Measurements from ENCODE around the gene CCDC127. TPM values are rescaled to one million over a fixed set of nuclear protein-coding genes. Genes with fewer than 3 reads are reported as not detected.

CCDC127 gene
- total RNA-seq, 1 experiment from 2014 or later = 2.6 TPM

DNA sequence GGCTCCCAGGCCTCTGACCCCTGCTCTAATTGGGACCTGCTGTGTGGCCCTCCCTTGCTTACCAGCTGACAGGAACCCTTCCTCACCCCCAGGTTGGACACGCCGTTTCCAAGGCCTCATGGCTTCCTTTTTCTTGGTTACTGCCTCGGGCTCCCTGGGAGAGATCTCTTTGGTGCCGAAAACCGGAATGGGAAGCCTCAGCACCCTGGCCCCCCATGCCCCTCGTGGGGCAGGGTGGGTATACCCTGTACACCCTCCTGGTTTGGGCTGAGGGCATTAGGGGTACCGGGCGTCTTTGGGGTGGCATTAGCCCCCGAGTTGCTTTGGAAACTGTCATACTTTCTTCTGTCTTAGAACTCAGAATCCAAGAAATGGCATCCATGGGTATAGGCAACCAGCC lies 36.8 kb downstream of the CCDC127 start:
- H2AFZ ChIP-seq (ENCODE audit: low read length) = no peak overlapping the region
- DNase-seq = no peak
- H3K9me2 ChIP-seq (replicated peaks; ENCODE audit: insufficient read depth, low read length) = no peaks in the 10 kb centered on the region
- H3K9ac ChIP-seq (ENCODE audit: low read length) = no peak overlapping the region
- no peak overlapping the region for H3K27ac ChIP-seq (ENCODE audit: low read length)
- no peaks in the 10 kb centered on the region for H3K79me2 ChIP-seq (ENCODE audit: low read length)
- H3K4me3 ChIP-seq (ENCODE audit: low read length) = no peak overlapping the region
- no peaks in the 10 kb centered on the region for H3K36me3 ChIP-seq (ENCODE audit: insufficient read depth, low read length)
- no peaks in the 10 kb centered on the region for H3K9me3 ChIP-seq (ENCODE audit: low read length)
- no peaks in the 10 kb centered on the region for H3K4me1 ChIP-seq (ENCODE audit: low read length)
- no peaks in the 10 kb centered on the region for H3K27me3 ChIP-seq (ENCODE audit: low read length)
- no peaks in the 10 kb centered on the region for H4K20me1 ChIP-seq (ENCODE audit: insufficient read depth, low read depth, low read length)
- H3K4me2 ChIP-seq (ENCODE audit: low read depth, low read length, poor library complexity, severe bottlenecking) = no peak overlapping the region

DNA sequence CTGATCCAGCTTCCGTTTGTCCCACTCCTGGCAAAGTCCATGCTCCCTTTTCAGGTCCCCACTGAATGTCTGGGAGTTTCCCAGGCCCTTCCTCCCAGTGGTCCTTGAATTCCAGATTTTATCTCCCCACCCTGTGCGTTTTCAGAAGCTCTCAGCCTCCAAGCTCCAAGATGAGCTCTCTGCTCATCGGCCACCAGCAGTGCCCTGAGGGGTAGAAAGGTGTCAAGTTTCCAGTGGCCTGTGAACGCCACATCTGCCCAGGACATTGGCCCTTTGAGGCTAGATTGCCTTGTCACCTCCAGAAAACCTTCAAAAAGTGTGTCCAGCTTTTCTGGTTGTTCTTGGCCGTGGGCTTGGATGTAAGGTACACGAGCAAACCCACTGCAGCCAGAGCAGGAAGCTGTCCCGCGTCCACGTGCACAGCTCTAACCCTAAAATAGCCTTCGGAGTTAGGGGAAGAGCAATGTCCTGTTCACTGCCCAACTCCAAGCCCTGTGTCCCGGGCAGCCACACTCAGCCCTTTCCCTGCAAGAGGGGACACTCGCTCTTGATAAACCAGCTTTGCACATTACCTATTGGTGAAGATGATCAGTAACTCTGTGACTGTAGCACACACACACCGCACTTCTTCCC lies 37.6 kb downstream of the CCDC127 start:
- H3K9ac ChIP-seq (ENCODE audit: low read length) = no peak overlapping the region

DNA sequence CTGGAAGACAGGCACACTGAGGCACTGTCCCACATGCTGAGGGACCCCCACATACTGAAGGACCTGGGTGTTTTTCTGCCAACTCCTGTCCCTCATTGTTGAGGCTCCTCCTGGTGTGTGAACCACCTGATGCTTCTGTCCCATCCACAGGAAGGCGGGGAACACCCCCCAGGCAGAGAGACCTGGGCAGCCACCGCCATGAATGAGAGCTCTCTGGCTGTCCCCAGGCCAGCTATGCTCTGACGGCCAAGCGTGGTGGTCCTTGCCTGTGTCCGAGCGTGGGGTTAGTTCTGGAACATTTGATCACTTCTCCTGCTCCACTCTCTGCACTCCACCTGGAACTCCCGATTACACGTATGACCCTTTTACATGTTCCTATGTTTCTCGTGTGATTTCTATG lies 38.6 kb downstream of the CCDC127 start:
- H3K4me3 ChIP-seq (ENCODE audit: low read length) = no peak overlapping the region
- no peaks in the 10 kb centered on the region for H3K36me3 ChIP-seq (ENCODE audit: insufficient read depth, low read length)
- no peak overlapping the region for H3K4me2 ChIP-seq (ENCODE audit: low read depth, low read length, poor library complexity, severe bottlenecking)
- no peak overlapping the region for H2AFZ ChIP-seq (ENCODE audit: low read length)
- H3K27ac ChIP-seq (ENCODE audit: low read length) = no peak overlapping the region
- H3K9ac ChIP-seq (ENCODE audit: low read length) = no peak overlapping the region
- no peaks in the 10 kb centered on the region for H3K27me3 ChIP-seq (ENCODE audit: low read length)
- H4K20me1 ChIP-seq (ENCODE audit: insufficient read depth, low read depth, low read length) = no peaks in the 10 kb centered on the region
- no peaks in the 10 kb centered on the region for H3K9me3 ChIP-seq (ENCODE audit: low read length)
- H3K79me2 ChIP-seq (ENCODE audit: low read length) = no peaks in the 10 kb centered on the region
- no peaks in the 10 kb centered on the region for H3K4me1 ChIP-seq (ENCODE audit: low read length)
- no peaks in the 10 kb centered on the region for H3K9me2 ChIP-seq (replicated peaks; ENCODE audit: insufficient read depth, low read length)
- no peak for DNase-seq

More for the DNA sequence above, 37.6 kb downstream of the CCDC127 start:
- Histone ChIP-seq H3K4me1 (ENCODE audit: low read length) (no peaks in the 10 kb centered on the region), H3K9me3 (ENCODE audit: low read length) (no peaks in the 10 kb centered on the region), H3K27ac (ENCODE audit: low read length) (no peak overlapping the region), H3K4me3 (ENCODE audit: low read length) (no peak overlapping the region), H3K4me2 (ENCODE audit: low read depth, low read length, poor library complexity, severe bottlenecking) (no peak overlapping the region), H3K27me3 (ENCODE audit: low read length) (no peaks in the 10 kb centered on the region), H3K79me2 (ENCODE audit: low read length) (no peaks in the 10 kb centered on the region), H4K20me1 (ENCODE audit: insufficient read depth, low read depth, low read length) (no peaks in the 10 kb centered on the region), H3K9me2 (replicated peaks; ENCODE audit: insufficient read depth, low read length) (no peaks in the 10 kb centered on the region), H3K36me3 (ENCODE audit: insufficient read depth, low read length) (no peaks in the 10 kb centered on the region), H2AFZ (ENCODE audit: low read length) (no peak overlapping the region)
- no peak for DNase-seq

DNA sequence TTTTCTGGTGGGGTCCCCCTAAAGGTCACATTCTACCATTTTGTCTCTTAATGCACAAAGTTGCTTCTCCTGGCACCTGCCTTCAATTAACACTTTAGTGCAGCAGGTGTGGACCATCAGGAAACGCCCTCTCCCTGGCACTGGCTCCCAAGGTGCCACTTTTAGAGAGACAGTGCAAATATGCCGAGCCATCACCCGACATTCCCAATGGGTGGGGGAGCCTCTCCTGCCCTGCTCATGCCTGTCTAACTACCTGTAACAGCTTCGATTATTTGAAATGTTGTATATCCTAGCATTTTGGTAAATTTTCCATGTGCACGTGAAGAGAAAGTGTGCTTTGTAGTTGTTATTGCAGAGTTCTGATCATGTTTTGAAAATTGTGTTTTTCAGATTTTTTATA lies 39.8 kb downstream of the CCDC127 start:
- Histone ChIP-seq H3K27ac (ENCODE audit: low read length) (no peak overlapping the region), H3K36me3 (ENCODE audit: insufficient read depth, low read length) (no peaks in the 10 kb centered on the region), H3K27me3 (ENCODE audit: low read length) (no peaks in the 10 kb centered on the region), H4K20me1 (ENCODE audit: insufficient read depth, low read depth, low read length) (no peaks in the 10 kb centered on the region), H3K4me3 (ENCODE audit: low read length) (no peak overlapping the region), H2AFZ (ENCODE audit: low read length) (no peak overlapping the region), H3K9me2 (replicated peaks; ENCODE audit: insufficient read depth, low read length) (no peaks in the 10 kb centered on the region), H3K9me3 (ENCODE audit: low read length) (no peaks in the 10 kb centered on the region), H3K4me2 (ENCODE audit: low read depth, low read length, poor library complexity, severe bottlenecking) (no peak overlapping the region), H3K9ac (ENCODE audit: low read length) (no peak overlapping the region), H3K4me1 (ENCODE audit: low read length) (no peaks in the 10 kb centered on the region), H3K79me2 (ENCODE audit: low read length) (no peaks in the 10 kb centered on the region)
- no peak for DNase-seq

DNA sequence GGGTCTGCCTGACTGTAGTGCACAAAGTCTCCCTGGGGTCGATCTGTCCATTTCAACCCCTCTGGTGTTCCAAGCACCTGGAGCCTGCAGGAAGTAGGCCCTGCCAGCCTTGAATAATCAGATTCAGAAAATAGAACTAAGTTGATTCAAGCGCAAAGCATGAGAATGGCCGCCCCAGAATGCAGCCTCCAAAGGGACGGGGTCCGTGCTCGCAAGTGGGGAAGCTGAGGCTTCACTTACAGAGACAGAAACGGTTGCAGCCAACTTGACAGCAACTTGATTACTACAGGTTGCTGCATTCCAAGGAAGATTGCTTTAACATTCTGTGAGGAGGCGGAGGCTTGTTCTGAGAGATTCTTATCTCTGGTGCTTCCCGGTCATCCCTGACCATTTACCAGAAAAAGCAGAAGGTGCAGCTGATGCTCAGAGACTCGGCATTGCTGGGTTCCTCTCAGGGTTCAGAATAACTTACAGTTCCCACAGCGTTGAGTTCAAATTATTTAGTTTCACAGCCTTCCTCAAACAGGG lies 41.6 kb downstream of the CCDC127 start:
- H4K20me1 ChIP-seq (ENCODE audit: insufficient read depth, low read depth, low read length) = no peaks in the 10 kb centered on the region
- no peak overlapping the region for H3K4me2 ChIP-seq (ENCODE audit: low read depth, low read length, poor library complexity, severe bottlenecking)

DNA sequence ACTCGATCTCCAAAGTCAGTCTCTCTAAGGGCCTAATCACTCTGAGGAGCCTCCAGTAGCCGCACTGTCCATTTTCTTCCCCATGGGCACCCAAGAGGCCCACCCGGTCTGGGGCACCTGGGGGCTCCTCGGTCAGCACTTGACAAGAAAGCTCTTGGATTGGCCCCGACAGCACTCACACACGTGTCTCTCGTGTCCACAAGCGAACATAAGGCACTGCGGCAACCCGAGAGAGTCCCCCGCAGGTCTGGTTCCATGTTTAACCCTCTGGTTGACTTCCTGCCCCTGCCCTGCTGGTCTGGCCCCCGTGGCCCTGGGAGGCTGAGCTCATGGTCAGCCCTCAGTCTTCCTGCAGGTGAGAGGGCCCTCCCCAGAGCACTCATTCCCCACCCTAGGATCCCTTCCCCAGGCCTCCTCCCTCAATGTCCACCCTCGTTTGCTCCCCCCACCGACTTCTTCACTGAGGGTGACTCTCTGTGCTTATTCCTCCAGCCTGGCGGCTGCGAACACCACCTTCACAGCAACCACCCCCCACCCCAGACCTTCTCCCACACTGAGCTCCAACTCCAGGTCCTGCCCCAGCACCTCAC lies 43.0 kb downstream of the CCDC127 start:
- Histone ChIP-seq H3K9me3 (ENCODE audit: low read length) (no peaks in the 10 kb centered on the region), H3K4me2 (ENCODE audit: low read depth, low read length, poor library complexity, severe bottlenecking) (no peak overlapping the region), H3K27ac (ENCODE audit: low read length) (no peak overlapping the region)

More for the DNA sequence above, 41.6 kb downstream of the CCDC127 start:
- Histone ChIP-seq H3K27me3 (ENCODE audit: low read length) (no peaks in the 10 kb centered on the region), H3K4me3 (ENCODE audit: low read length) (no peak overlapping the region), H3K9me2 (replicated peaks; ENCODE audit: insufficient read depth, low read length) (no peaks in the 10 kb centered on the region), H2AFZ (ENCODE audit: low read length) (no peak overlapping the region), H3K9me3 (ENCODE audit: low read length) (no peaks in the 10 kb centered on the region), H3K4me1 (ENCODE audit: low read length) (no peaks in the 10 kb centered on the region), H3K79me2 (ENCODE audit: low read length) (no peaks in the 10 kb centered on the region), H3K27ac (ENCODE audit: low read length) (no peak overlapping the region), H3K9ac (ENCODE audit: low read length) (no peak overlapping the region), H3K36me3 (ENCODE audit: insufficient read depth, low read length) (no peaks in the 10 kb centered on the region)
- no peak for DNase-seq

DNA sequence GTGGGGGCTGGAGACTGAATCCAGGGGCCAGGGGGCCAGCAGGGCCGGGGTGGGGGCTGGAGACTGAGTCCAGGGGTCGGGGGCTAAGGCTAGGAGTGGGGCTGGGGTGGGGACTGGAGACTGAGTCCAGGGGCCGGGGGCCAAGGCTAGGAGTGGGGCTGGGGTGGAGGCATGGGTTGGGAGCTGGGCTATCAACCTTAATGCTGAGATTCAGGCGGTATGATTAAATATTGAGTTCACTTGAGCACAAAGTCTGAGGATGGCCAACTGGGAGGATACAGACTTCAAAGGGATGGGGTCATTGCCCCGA lies 43.7 kb downstream of the CCDC127 start:
- Histone ChIP-seq H3K27ac (ENCODE audit: low read length) (no peak overlapping the region), H3K4me1 (ENCODE audit: low read length) (no peaks in the 10 kb centered on the region), H2AFZ (ENCODE audit: low read length) (no peak overlapping the region), H3K9ac (ENCODE audit: low read length) (no peak overlapping the region), H4K20me1 (ENCODE audit: insufficient read depth, low read depth, low read length) (no peaks in the 10 kb centered on the region), H3K27me3 (ENCODE audit: low read length) (no peaks in the 10 kb centered on the region), H3K79me2 (ENCODE audit: low read length) (no peaks in the 10 kb centered on the region), H3K9me3 (ENCODE audit: low read length) (no peaks in the 10 kb centered on the region), H3K9me2 (replicated peaks; ENCODE audit: insufficient read depth, low read length) (no peaks in the 10 kb centered on the region), H3K4me3 (ENCODE audit: low read length) (no peak overlapping the region), H3K4me2 (ENCODE audit: low read depth, low read length, poor library complexity, severe bottlenecking) (no peak overlapping the region), H3K36me3 (ENCODE audit: insufficient read depth, low read length) (no peaks in the 10 kb centered on the region)
- DNase-seq = no peak

More for the DNA sequence above, 43.0 kb downstream of the CCDC127 start:
- Histone ChIP-seq H3K9me2 (replicated peaks; ENCODE audit: insufficient read depth, low read length) (no peaks in the 10 kb centered on the region), H3K36me3 (ENCODE audit: insufficient read depth, low read length) (no peaks in the 10 kb centered on the region), H3K9ac (ENCODE audit: low read length) (no peak overlapping the region), H3K79me2 (ENCODE audit: low read length) (no peaks in the 10 kb centered on the region), H3K4me3 (ENCODE audit: low read length) (no peak overlapping the region), H3K4me1 (ENCODE audit: low read length) (no peaks in the 10 kb centered on the region), H3K27me3 (ENCODE audit: low read length) (no peaks in the 10 kb centered on the region), H2AFZ (ENCODE audit: low read length) (no peak overlapping the region), H4K20me1 (ENCODE audit: insufficient read depth, low read depth, low read length) (no peaks in the 10 kb centered on the region)
- DNase-seq = no peak

DNA sequence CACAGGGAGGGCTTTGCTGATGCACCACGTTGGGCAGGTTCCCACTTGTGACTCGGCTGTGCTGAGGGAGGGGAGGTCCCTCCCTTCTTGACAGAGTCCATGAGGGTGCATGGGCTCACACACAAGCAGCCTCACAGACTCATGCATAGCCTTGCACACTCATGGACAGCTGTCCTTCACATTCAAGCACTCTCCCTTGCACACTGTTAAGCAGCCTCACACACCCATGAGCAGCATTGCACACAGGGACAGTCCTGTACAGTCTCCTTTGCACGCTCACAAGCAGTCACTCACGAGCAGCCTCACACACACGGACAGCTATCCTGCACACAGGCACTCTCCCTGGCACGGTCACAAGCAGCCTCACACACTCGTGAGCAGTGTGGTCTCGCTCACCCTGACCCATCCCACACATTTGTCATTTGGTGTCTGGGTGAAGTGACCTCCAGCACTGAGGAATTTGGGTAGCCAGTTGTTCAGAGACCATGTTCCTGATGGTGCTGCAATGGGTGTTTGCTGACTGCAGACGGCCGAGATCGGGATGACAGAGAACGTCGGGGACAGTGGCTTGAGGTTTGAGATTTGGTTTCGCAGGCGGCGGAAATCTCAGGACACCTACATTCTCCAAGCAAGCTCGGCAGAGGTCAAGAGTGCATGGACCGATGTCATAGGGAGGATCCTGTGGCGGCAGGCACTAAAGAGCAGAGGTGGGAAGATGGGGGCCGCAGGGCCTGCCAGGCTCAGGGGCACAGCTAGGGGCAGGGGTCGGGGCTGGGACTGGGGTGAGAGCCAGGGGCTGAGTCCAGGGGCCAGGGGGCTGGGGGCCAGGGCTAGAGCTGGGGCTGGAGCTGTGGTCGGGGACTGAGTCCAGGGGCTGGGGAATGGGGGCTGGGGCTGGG lies 44.3 kb downstream of the CCDC127 start:
- no peak overlapping the region for H2AFZ ChIP-seq (ENCODE audit: low read length)
- H3K27me3 ChIP-seq (ENCODE audit: low read length) = no peaks in the 10 kb centered on the region
- H3K9me3 ChIP-seq (ENCODE audit: low read length) = no peaks in the 10 kb centered on the region
- no peaks in the 10 kb centered on the region for H3K9me2 ChIP-seq (replicated peaks; ENCODE audit: insufficient read depth, low read length)
- no peak for DNase-seq
- H3K4me3 ChIP-seq (ENCODE audit: low read length) = no peak overlapping the region
- H3K9ac ChIP-seq (ENCODE audit: low read length) = no peak overlapping the region
- no peaks in the 10 kb centered on the region for H3K79me2 ChIP-seq (ENCODE audit: low read length)
- no peaks in the 10 kb centered on the region for H4K20me1 ChIP-seq (ENCODE audit: insufficient read depth, low read depth, low read length)
- no peak overlapping the region for H3K27ac ChIP-seq (ENCODE audit: low read length)
- H3K4me1 ChIP-seq (ENCODE audit: low read length) = no peaks in the 10 kb centered on the region
- H3K4me2 ChIP-seq (ENCODE audit: low read depth, low read length, poor library complexity, severe bottlenecking) = no peak overlapping the region
- H3K36me3 ChIP-seq (ENCODE audit: insufficient read depth, low read length) = no peaks in the 10 kb centered on the region

All from Karpas-422 (cell line).